ENCODE data around the gene RIN3.

The RIN3 gene

GRCh38 chr14:92553438-92553837, 39.9 kb downstream of the RIN3 start:
- no peak for DNase-seq (ENCODE audit: low read depth in 1 of 2, low spot score in 1 of 2)

- no peak for DNase-seq (ENCODE audit: low read depth in 1 of 2, low spot score in 1 of 2)
Measured at GRCh38 chr14:92555465-92556111, 42.0 kb downstream of the RIN3 start.

DNA sequence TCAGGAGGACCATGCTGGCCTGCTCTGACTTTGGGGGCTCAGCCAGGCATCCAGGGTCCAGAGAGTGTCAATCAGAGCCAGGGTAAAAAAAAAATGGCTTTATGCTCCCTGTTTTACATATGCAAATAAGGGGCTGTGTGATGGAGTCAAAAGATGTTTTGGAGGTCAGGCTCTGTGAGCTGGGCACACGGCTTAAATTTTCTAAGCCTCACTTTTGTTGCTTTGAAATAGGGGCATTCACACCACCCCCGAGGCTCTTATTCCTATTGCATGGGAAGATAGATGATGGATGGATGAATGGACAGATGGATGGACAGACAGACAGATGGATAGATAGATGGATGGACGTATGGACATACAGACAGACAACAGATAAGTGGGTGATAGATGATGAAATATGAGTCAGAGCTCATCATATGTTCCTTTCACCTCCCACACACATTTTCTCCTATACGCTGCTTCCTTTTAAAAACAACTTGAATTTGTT, 42.7 kb downstream of the RIN3 start:
- DNase-seq (ENCODE audit: low read depth in 1 of 2, low spot score in 1 of 2): no peak

DNA sequence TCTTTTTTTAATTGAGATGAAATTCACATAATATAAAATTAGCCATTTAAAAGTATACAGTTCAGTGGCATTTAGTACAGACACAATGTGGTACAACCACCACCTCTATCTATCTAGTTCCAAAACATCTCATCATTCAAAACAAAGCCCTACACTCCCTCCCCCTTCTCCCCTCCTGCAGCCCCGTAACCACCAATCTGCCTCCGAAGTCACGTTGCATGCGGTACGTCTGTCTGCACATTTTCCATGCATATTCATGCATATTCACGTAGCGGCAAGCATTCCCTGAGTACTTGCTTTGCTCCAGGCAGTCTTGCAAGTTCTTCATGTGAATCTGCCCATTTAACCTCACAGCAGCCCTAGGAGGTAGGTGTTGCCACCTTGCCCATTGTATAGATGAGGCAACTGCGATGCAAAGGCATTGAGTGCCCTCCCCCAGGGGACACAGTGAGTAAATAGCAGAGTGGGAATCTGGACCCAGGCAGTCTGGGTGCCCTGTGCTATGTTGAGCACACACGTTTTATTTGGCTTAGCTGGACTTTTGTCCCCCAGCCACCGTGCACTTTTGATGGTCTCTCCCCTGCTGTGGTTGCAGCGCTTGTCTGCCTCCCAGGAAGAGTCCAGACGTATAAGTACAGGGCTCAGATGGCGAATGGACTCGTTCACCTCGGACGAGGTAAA, 43.4 kb downstream of the RIN3 start:
- no peak for DNase-seq (ENCODE audit: low read depth in 1 of 2, low spot score in 1 of 2)

DNA sequence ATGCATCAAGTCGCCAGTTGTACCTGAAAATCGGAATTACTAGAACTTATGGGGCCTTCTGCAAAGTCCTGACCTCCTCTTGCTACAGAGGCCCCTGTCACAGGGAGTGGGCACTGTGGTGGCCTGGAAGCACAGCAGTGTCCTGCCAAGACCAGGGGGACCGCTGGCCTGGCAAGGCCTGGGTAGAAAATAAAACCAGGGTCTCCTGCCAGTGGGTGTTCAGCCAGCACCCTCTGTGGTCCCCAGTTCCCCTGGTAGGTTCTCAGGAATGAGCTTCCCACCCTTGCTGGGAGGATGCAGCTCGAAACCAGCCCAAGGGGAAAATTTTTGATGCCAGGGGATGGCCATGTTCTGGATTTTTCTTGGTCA, 43.9 kb downstream of the RIN3 start:
- DNase-seq (ENCODE audit: low read depth in 1 of 2, low spot score in 1 of 2): no peak

GRCh38 chr14:92558319-92558718, 44.7 kb downstream of the RIN3 start:
- no peak for DNase-seq (ENCODE audit: low read depth in 1 of 2, low spot score in 1 of 2)

- DNase-seq (ENCODE audit: low read depth in 1 of 2, low spot score in 1 of 2): no peak
Measured at GRCh38 chr14:92559486-92559885, 45.9 kb downstream of the RIN3 start.

DNA sequence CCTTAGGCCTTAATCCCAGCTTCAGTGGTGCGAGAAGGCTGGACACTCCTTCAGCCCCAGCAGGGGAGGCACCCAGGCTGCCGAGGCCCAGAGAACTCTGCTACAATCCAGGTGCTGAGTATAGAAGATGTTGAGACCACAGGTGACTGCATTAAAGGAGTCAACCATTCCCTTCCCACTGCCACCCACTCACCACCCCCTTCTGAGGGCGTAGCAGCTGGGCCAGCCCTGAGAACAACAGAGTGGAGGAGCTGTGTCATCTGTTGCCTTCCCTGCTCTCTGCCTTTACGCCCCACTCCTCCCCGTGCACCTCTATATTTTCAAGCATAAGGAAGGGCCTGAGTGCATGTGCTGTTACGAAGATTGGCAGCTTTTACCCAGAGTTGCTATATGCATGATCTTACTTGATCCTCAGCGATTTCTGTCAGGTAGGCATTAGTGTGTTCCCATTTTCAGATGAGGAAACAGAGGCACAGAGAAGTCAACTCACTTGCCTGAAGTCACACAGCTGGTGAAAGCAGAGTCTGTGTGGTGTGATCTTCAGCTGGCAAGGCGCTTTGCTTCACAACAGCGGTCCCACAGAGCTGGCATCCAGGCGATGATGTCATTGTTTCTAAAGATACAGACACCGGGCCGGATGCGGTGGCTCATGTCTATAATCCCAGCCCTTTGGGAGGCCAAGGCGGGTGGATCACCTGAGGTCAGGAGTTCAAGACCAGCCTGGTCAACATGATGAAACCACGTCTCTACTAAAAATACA, 46.7 kb downstream of the RIN3 start:
- DNase-seq (ENCODE audit: low read depth in 1 of 2, low spot score in 1 of 2): no peak

- no peak for DNase-seq (ENCODE audit: low read depth in 1 of 2, low spot score in 1 of 2)
Measured at GRCh38 chr14:92561906-92562479, 48.4 kb downstream of the RIN3 start.

DNA sequence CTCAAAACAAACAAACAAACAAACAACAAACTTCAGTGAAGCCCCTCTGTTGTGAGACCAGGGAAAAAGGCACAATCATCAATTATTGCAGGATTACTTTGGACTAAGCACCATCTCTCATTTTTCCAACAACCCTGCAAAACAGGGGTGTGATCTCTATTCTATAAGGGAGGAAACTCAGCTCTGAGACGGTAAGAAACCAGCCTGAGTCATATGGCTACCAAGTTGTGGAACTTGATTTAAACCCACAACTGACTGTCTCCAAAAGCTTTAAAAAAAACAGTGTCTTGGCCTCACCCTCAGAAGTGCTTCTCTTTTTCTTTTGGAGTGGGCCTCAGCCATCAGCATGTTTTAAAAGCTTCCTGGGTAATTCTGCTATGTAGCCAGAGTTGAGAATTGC, 49.8 kb downstream of the RIN3 start:
- DNase-seq (ENCODE audit: low read depth in 1 of 2, low spot score in 1 of 2): no peak

GRCh38 chr14:92563765-92564285, 50.2 kb downstream of the RIN3 start:
- DNase-seq (ENCODE audit: low read depth in 1 of 2, low spot score in 1 of 2): no peak

GRCh38 chr14:92564344-92565039, 50.9 kb downstream of the RIN3 start:
- no peak for DNase-seq (ENCODE audit: low read depth in 1 of 2, low spot score in 1 of 2)

- no peak for DNase-seq (ENCODE audit: low read depth in 1 of 2, low spot score in 1 of 2)
Measured at GRCh38 chr14:92565040-92565717, 51.6 kb downstream of the RIN3 start.

- no peak for DNase-seq (ENCODE audit: low read depth in 1 of 2, low spot score in 1 of 2)
Measured at GRCh38 chr14:92565718-92566115, 52.1 kb downstream of the RIN3 start.

DNA sequence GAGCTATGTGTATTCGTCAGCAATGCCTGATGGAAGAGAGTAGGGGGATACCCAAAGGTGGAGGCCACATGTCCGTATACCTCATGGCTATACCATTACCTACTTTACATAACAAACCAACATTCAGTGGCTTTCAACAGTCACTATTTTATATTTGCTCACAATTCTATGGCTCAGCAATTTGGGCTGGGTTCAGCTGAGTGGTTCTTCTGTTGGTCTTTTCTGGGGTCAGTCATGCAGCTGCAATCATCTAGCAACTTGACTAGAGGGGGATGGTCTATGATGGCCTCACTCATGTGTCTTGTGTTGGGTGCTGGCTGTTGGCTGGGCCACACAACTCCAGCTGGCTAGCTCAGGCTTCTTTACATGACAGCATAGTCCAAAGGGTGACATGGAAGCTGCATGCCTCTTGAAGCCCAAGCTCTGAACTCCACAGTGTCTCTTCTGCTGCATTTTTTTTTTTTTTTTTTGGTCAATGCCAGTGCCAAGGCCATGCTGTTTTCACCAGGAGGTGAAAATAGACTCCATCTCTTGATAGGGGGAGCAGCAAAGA, 53.7 kb downstream of the RIN3 start:
- DNase-seq (ENCODE audit: low read depth in 1 of 2, low spot score in 1 of 2): no peak

- DNase-seq (ENCODE audit: low read depth in 1 of 2, low spot score in 1 of 2): no peak
Measured at GRCh38 chr14:92568621-92569479, 55.3 kb downstream of the RIN3 start.

- no peak for DNase-seq (ENCODE audit: low read depth in 1 of 2, low spot score in 1 of 2)
Measured at GRCh38 chr14:92570674-92571262, 57.2 kb downstream of the RIN3 start.

GRCh38 chr14:92572050-92572449, 58.5 kb downstream of the RIN3 start:
- DNase-seq (ENCODE audit: low read depth in 1 of 2, low spot score in 1 of 2): no peak

Measured in activated T-helper 1 cell treated with anti-CD3 and anti-CD28 coated beads, Interleukin-2, amount 50 U/mL, for 16 hours (primary cell).